HepG2 (cell line): Measurements from ENCODE around the gene LRRC74B.

Experiments
- ATF2 ChIP-seq: sonication (generic); formaldehyde crosslinking; IDR thresholded peaks from 2 replicates; pipeline ENCODE4 v1.4.0; 2020; ENCODE audit warnings: missing genetic modification reagents
- CTCF ChIP-seq: sonication (generic); formaldehyde crosslinking; IDR thresholded peaks from 2 replicates; pipeline ENCODE4 v1.5.0; 2020; ENCODE audit warnings: mild to moderate bottlenecking, missing genetic modification reagents, moderate library complexity
- ERF ChIP-seq: IDR thresholded peaks from 2 replicates; pipeline ENCODE4 v1.6.1; 2018; ENCODE audit warnings: missing biosample characterization, missing genetic modification reagents
- ETV6 ChIP-seq: sonication (generic); formaldehyde crosslinking; conservative IDR thresholded peaks from 2 replicates; pipeline ENCODE4 v1.4.0; 2020; ENCODE audit warnings: missing genetic modification reagents
- MAF1 ChIP-seq: sonication (generic); formaldehyde crosslinking; IDR thresholded peaks from 2 replicates; pipeline ENCODE4 v1.5.0; 2020; ENCODE audit warnings: missing genetic modification reagents, borderline replicate concordance
- MTF1 ChIP-seq: sonication (generic); formaldehyde crosslinking; IDR thresholded peaks from 2 replicates; pipeline ENCODE4 v1.5.0; 2020; ENCODE audit warnings: missing genetic modification reagents
- POLR2A ChIP-seq, 2 experiments: IDR thresholded peaks; 2 replicates each; pipeline ENCODE4 v1.6.1; 2011; ENCODE audit warnings: low read depth in 2 of 2, low read length in 2 of 2, mild to moderate bottlenecking in 1 of 2, moderate library complexity in 1 of 2; ENCODE audit not compliant: insufficient read depth in 1 of 2
- SIN3A ChIP-seq: IDR thresholded peaks from 2 replicates; pipeline ENCODE4 v1.6.1; 2011; ENCODE audit warnings: low read depth, mild to moderate bottlenecking, control low read depth, low read length, borderline replicate concordance
- ZNF101 ChIP-seq: sonication (generic); formaldehyde crosslinking; IDR thresholded peaks from 2 replicates; pipeline ENCODE4 v1.4.0; 2020; ENCODE audit warnings: mild to moderate bottlenecking, low read depth, missing genetic modification reagents, borderline replicate concordance
- ZNF362 ChIP-seq: sonication (generic); formaldehyde crosslinking; IDR thresholded peaks from 2 replicates; pipeline ENCODE4 v1.4.0; 2020; ENCODE audit warnings: missing genetic modification reagents, mild to moderate bottlenecking, borderline replicate concordance
- ZNF512 ChIP-seq: sonication (generic); formaldehyde crosslinking; IDR thresholded peaks from 2 replicates; pipeline ENCODE4 v1.4.0; 2020; ENCODE audit warnings: mild to moderate bottlenecking, missing genetic modification reagents

GRCh38 chr22:21031545-21032036, 14.2 kb upstream of the LRRC74B start:
- TF ChIP-seq SIN3A, result no peak
- TF ChIP-seq POLR2A (IDR thresholded peaks at IDR 0.05; ENCODE audit: insufficient read depth in 1 of 2, low read depth in 2 of 2, low read length in 2 of 2), result no peak
- no peak for TF ChIP-seq ERF (CRISPR knock-in tag)
- no peak for TF ChIP-seq ZNF101
- TF ChIP-seq CTCF, result no peak
- TF ChIP-seq ZNF512 (CRISPR knock-in tag), result no peak
- no peak for TF ChIP-seq ETV6 (CRISPR knock-in tag)
- no peak for TF ChIP-seq ZNF362 (CRISPR knock-in tag)
- TF ChIP-seq MAF1 (CRISPR knock-in tag), result no peak
- no peak for TF ChIP-seq ATF2 (CRISPR knock-in tag)
- TF ChIP-seq MTF1 (CRISPR knock-in tag), result no peak
